Keratinocyte (primary cell): ENCODE results near the gene GRIA1. TPM values are rescaled to one million over a fixed set of nuclear protein-coding genes. Genes with fewer than 3 reads are reported as not detected.

Experiments used
- DNase-seq: peaks from one replicate; pipeline ENCODE4 v3.0.0-alpha.2; 2011; ENCODE audit warnings: low read depth, missing footprints, low spot score
- FAIRE-seq: peaks from 2 replicates; lab custom pipeline; 2011; peaks lifted over from hg19 to GRCh38; lab: Jason Lieb, UNC
- H2AFZ ChIP-seq: 2 replicates; pipeline ENCODE4 v1.6.0; 2012; ENCODE audit warnings: low read length, control low read depth, inconsistent platforms; ENCODE audit not compliant: control insufficient read depth
- H3K27ac ChIP-seq: 2 replicates; pipeline ENCODE4 v1.5.1; 2011; ENCODE audit warnings: low read length; ENCODE audit not compliant: control insufficient read depth, insufficient read depth
- H3K27me3 ChIP-seq: 3 replicates; pipeline ENCODE4 v1.6.0; 2011; ENCODE audit warnings: low read length; ENCODE audit not compliant: control insufficient read depth, insufficient read depth; ENCODE audit errors: extremely low read depth
- H3K36me3 ChIP-seq, 2 experiments: 2 replicates in 1 of 2; 3 replicates in 1 of 2; pipeline ENCODE4 v1.5.1; 2011; ENCODE audit warnings: low read length in 2 of 2, mild to moderate bottlenecking in 1 of 2; ENCODE audit not compliant: control insufficient read depth in 2 of 2, insufficient read depth in 2 of 2; ENCODE audit errors: extremely low read depth in 1 of 2
- H3K4me1 ChIP-seq: 3 replicates; pipeline ENCODE4 v1.5.1; 2011; ENCODE audit warnings: low read length; ENCODE audit not compliant: control insufficient read depth, insufficient read depth; ENCODE audit errors: extremely low read depth
- H3K4me2 ChIP-seq: 3 replicates; pipeline ENCODE4 v1.6.0; 2011; ENCODE audit warnings: low read depth, low read length; ENCODE audit not compliant: control insufficient read depth, insufficient read depth; ENCODE audit errors: extremely low read depth
- H3K4me3 ChIP-seq, 3 experiments: fragments of 200-600 bp in 1 of 3; sonication (generic) in 1 of 3; 2 replicates in 2 of 3; 3 replicates in 1 of 3; pipeline ENCODE4 v1.5.1; 2011 to 2016; ENCODE audit warnings: low read length in 3 of 3, mild to moderate bottlenecking in 3 of 3, control low read depth in 2 of 3, inconsistent platforms in 1 of 3, low read depth in 1 of 3, mixed read lengths in 1 of 3, mixed run types in 1 of 3, moderate library complexity in 1 of 3; ENCODE audit not compliant: control insufficient read depth in 2 of 3, insufficient read depth in 2 of 3; ENCODE audit errors: extremely low read depth in 1 of 3
- H3K79me2 ChIP-seq: 2 replicates; pipeline ENCODE4 v1.6.0; 2012; ENCODE audit warnings: low read length; ENCODE audit not compliant: control insufficient read depth, insufficient read depth
- H3K9ac ChIP-seq: 3 replicates; pipeline ENCODE4 v1.6.0; 2011; ENCODE audit warnings: low read length; ENCODE audit not compliant: control insufficient read depth, insufficient read depth; ENCODE audit errors: extremely low read depth
- H3K9me1 ChIP-seq: 3 replicates; pipeline ENCODE4 v1.6.0; 2011; ENCODE audit warnings: low read length; ENCODE audit not compliant: control insufficient read depth, insufficient read depth; ENCODE audit errors: extremely low read depth
- H3K9me3 ChIP-seq: 2 replicates; pipeline ENCODE4 v1.5.1; 2012; ENCODE audit warnings: low read depth, low read length; ENCODE audit not compliant: control insufficient read depth
- H4K20me1 ChIP-seq: 3 replicates; pipeline ENCODE4 v1.6.0; 2011; ENCODE audit warnings: low read length; ENCODE audit not compliant: control insufficient read depth, insufficient read depth; ENCODE audit errors: extremely low read depth
- EZH2 ChIP-seq: IDR thresholded peaks from one replicate; pipeline ENCODE4 v1.6.1; 2012; ENCODE audit warnings: inconsistent platforms, mild to moderate bottlenecking, low read length, moderate library complexity
- dilution Hi-C: fragments of 300-500 bp; cut with MboI; formaldehyde crosslinking; loops from one replicate; pipeline ENCODE4 v1.7.0; 2020; ENCODE audit warnings: low sequenced_read_pairs; ENCODE audit not compliant: extremely low pct_ligation_motif_present
- polyA plus RNA-seq, 5 experiments: library from polyadenylated mRNA; depleted of rRNA in 3 of 5; stranded (reverse) in 3 of 5; stranded (forward) in 1 of 5; unstranded in 1 of 5; fragments of >200 nt; gene quantifications; 1 replicate in 1 of 5; 2 replicates in 3 of 5; 3 replicates in 1 of 5; pipeline versions ENCODE4 v1.2.1 to v1.2.3, GENCODE V29; 2011 to 2012; ENCODE audit warnings: missing spikeins in 2 of 5, low read depth in 1 of 5, low replicate concordance in 1 of 5
- TF ChIP-seq, protein P1 (sequence below), 3 experiments: IDR thresholded peaks in 1 of 3; conservative IDR thresholded peaks in 1 of 3; optimal IDR thresholded peaks in 1 of 3; 2 replicates in 2 of 3; 3 replicates in 1 of 3; pipeline versions ENCODE3 to v1.5.1; 2011; ENCODE audit warnings: low read length in 3 of 3, mild to moderate bottlenecking in 3 of 3, moderate library complexity in 2 of 3, control low read depth in 1 of 3, inconsistent platforms in 1 of 3; ENCODE audit not compliant: insufficient read depth in 2 of 3; ENCODE audit errors: extremely low read depth in 1 of 3

GRIA1 gene
- polyA plus RNA-seq, 1 donor (not counting 4 experiments of a cell fraction or from before 2014, with no cell fraction given), result not detected

DNA sequence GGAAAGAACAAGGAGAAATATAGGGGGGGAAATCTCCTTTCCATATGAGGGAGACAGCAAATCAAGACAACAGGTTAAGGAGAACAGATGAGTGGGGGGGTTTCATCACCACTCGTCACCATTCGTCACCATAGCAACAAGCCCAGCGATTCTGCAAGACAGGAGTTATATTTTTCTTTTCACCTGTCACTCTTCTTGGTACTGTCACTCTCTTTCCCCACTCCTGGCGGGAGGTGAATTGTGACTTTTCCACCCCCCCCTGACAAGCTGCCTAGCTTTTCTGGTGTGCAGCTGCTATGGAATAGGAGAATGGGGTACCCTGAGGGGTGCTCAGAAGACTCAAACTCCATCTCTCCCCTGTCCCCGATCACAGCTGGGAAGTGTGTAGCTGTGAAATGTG lies 308.4 kb downstream of the GRIA1 start:
- H2AFZ ChIP-seq, result no peak overlapping the region
- H4K20me1 ChIP-seq, result no peaks in the 10 kb centered on the region
- no peaks in the 10 kb centered on the region for H3K9me3 ChIP-seq
- no peak overlapping the region for H3K4me3 ChIP-seq
- H3K4me1 ChIP-seq, result no peaks in the 10 kb centered on the region
- FAIRE-seq, result no peak
- no peaks in the 10 kb centered on the region for H3K9me1 ChIP-seq
- no peak overlapping the region for H3K9ac ChIP-seq
- dilution Hi-C loops, result no loop called here
- H3K79me2 ChIP-seq, result no peaks in the 10 kb centered on the region
- no peak overlapping the region for H3K4me2 ChIP-seq
- no peaks in the 10 kb centered on the region for H3K36me3 ChIP-seq
- no peak for TF ChIP-seq EZH2
- TF ChIP-seq, protein P1, sequence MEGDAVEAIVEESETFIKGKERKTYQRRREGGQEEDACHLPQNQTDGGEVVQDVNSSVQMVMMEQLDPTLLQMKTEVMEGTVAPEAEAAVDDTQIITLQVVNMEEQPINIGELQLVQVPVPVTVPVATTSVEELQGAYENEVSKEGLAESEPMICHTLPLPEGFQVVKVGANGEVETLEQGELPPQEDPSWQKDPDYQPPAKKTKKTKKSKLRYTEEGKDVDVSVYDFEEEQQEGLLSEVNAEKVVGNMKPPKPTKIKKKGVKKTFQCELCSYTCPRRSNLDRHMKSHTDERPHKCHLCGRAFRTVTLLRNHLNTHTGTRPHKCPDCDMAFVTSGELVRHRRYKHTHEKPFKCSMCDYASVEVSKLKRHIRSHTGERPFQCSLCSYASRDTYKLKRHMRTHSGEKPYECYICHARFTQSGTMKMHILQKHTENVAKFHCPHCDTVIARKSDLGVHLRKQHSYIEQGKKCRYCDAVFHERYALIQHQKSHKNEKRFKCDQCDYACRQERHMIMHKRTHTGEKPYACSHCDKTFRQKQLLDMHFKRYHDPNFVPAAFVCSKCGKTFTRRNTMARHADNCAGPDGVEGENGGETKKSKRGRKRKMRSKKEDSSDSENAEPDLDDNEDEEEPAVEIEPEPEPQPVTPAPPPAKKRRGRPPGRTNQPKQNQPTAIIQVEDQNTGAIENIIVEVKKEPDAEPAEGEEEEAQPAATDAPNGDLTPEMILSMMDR (optimal IDR thresholded peaks at IDR 0.05 in 1 of 3, IDR thresholded peaks at IDR 0.05 in 1 of 3, conservative IDR thresholded peaks at IDR 0.05 in 1 of 3; ENCODE audit: extremely low read depth in 1 of 3, insufficient read depth in 2 of 3, low read length in 3 of 3), result no peak
- no peaks in the 10 kb centered on the region for H3K27me3 ChIP-seq
- no peak overlapping the region for H3K27ac ChIP-seq
- DNase-seq, result no peak

DNA sequence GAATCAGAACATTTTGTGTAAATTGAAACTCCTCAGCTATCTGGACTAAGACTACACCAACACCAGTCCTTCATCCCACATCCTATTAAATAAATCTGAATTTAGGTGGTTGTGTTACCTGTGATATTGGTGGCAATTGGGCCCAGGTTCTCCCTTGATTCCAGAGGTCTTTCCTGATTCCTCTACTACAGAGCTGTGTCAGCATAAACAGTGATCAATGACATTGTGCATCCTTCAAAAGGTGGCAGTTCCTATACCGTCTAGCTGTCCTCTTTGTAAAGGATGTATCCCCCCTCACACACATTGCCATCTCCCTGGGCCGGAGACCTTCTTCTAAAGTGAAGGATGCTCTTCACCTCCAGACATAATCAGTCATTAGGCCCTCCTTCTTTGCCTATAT lies 309.0 kb downstream of the GRIA1 start:
- no peak for FAIRE-seq
- no peaks in the 10 kb centered on the region for H3K79me2 ChIP-seq
- no peak overlapping the region for H3K4me2 ChIP-seq
- no peaks in the 10 kb centered on the region for H3K36me3 ChIP-seq
- DNase-seq, result no peak
- H3K27ac ChIP-seq, result no peak overlapping the region
- no peaks in the 10 kb centered on the region for H3K9me1 ChIP-seq
- no peaks in the 10 kb centered on the region for H3K9me3 ChIP-seq
- no peaks in the 10 kb centered on the region for H3K4me1 ChIP-seq
- TF ChIP-seq, protein P1 (optimal IDR thresholded peaks at IDR 0.05 in 1 of 3, IDR thresholded peaks at IDR 0.05 in 1 of 3, conservative IDR thresholded peaks at IDR 0.05 in 1 of 3; ENCODE audit: extremely low read depth in 1 of 3, insufficient read depth in 2 of 3, low read length in 3 of 3), result no peak
- TF ChIP-seq EZH2, result no peak
- H4K20me1 ChIP-seq, result no peaks in the 10 kb centered on the region
- no peak overlapping the region for H2AFZ ChIP-seq
- H3K9ac ChIP-seq, result no peak overlapping the region
- dilution Hi-C loops, result no loop called here
- no peak overlapping the region for H3K4me3 ChIP-seq
- no peaks in the 10 kb centered on the region for H3K27me3 ChIP-seq
